Measurements from ENCODE around the gene GALNT7. TPM values are rescaled to one million over a fixed set of nuclear protein-coding genes. Genes with fewer than 3 reads are reported as not detected.

Gene GALNT7
- total RNA-seq, 4 donors from 2014 or later: 37.1 to 139 (median 96.4) TPM

Small RNA genes lying within 50 kb of the gene (small RNA-seq; reads per million reads assigned to genes)
- gene MIR548T (0 reads per million in 2 donors), gene RN7SL253P (0 reads per million in 2 donors)

Other genes with a start within 250 kb of the GALNT7 start
- gene HMGB2, start 165.5 kb downstream of the GALNT7 start, total RNA-seq: 100 to 1,000 TPM in 1 of 4 donors, 10 to 100 TPM in 3; 30.4 to 112 (median 34.6) TPM
- gene SAP30, start 202.1 kb downstream of the GALNT7 start, total RNA-seq: 10 to 100 TPM in 3 of 4 donors, 1 to 10 TPM in 1; 8.1 to 18.4 (median 16.0) TPM
- gene SCRG1, start 230.3 kb downstream of the GALNT7 start, total RNA-seq: not detected

All from Peyer's patch (tissue), 4 donors.